ACC112 (cell line): ENCODE data around the gene TRIM68.

Experiments used
- H2AFZ ChIP-seq: fragments of 200-600 bp; sonication (generic); one replicate; pipeline ENCODE4 v1.6.0; 2017; ENCODE audit warnings: antibody characterized with exemption, low read length; ENCODE audit not compliant: unreplicated experiment
- H3K27ac ChIP-seq: fragments of 200-600 bp; sonication (generic); 2 replicates; pipeline ENCODE4 v1.5.1; 2014; ENCODE audit warnings: low read depth, mild to moderate bottlenecking, antibody characterized with exemption, low read length, moderate library complexity
- H3K27me3 ChIP-seq: fragments of 200-600 bp; sonication (generic); 2 replicates; pipeline ENCODE4 v1.6.1; 2014; ENCODE audit warnings: mild to moderate bottlenecking, antibody characterized with exemption, low read length, moderate library complexity, mixed read lengths; ENCODE audit not compliant: insufficient read depth
- H3K36me3 ChIP-seq: fragments of 200-600 bp; sonication (generic); 2 replicates; pipeline ENCODE4 v1.6.1; 2016; ENCODE audit warnings: mild to moderate bottlenecking, antibody characterized with exemption, low read length, moderate library complexity, mixed read lengths; ENCODE audit not compliant: insufficient read depth
- H3K4me1 ChIP-seq: fragments of 200-600 bp; sonication (generic); one replicate; pipeline ENCODE4 v1.6.1; 2016; ENCODE audit warnings: low read length, mixed read lengths; ENCODE audit not compliant: insufficient read depth, unreplicated experiment, control insufficient read depth
- H3K4me3 ChIP-seq: fragments of 200-600 bp; sonication (generic); 2 replicates; pipeline ENCODE4 v1.5.1; 2014; ENCODE audit warnings: mild to moderate bottlenecking, low read depth, low read length
- H3K79me2 ChIP-seq: fragments of 200-600 bp; sonication (generic); one replicate; pipeline ENCODE4 v1.6.0; 2016; ENCODE audit warnings: low read length; ENCODE audit not compliant: control insufficient read depth, unreplicated experiment, insufficient read depth

TRIM68 gene, protein sequence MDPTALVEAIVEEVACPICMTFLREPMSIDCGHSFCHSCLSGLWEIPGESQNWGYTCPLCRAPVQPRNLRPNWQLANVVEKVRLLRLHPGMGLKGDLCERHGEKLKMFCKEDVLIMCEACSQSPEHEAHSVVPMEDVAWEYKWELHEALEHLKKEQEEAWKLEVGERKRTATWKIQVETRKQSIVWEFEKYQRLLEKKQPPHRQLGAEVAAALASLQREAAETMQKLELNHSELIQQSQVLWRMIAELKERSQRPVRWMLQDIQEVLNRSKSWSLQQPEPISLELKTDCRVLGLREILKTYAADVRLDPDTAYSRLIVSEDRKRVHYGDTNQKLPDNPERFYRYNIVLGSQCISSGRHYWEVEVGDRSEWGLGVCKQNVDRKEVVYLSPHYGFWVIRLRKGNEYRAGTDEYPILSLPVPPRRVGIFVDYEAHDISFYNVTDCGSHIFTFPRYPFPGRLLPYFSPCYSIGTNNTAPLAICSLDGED

DNA sequence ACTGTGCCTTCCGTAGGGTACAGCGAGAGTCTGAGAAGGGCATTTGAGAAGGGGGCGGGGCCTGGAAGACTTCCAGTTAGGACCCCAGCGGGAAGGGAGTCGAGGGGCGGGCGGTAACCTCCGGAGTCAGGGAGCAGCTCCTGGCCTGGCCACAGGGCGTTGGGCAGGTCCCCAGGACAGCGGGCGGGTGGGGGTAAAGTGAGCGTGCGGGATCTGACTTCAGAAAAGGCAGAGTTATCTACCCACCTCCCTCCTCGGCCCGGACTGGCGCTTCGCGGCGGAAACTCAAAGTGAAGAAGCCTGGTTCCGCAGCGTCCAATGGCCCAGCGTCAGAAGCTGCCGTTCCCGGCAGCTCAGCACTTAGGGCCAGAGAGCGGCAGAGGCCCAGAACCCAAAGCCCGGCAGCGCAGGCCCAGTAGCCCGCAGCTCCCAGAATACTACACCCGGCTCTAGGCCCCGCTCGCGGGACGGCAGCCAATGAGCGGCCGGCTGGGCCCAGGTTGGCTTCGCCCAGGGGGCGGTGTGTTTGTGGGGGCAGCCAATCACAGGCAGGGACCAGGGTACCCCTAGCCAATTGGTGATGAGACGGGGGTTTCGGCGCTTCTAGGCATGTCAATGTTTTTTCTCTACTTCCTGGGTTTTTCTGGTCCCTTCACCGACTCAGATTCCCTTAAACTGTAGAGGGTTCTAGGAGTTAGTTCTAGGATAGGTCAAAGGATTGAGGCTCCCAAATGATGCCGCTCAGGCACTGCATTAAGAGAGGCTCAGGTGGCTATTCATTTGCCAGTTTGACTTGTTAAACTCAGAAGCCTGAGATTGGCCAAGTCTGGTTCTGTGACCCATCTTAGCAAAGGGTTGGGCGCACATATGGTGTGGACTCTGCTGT is at the start of gene TRIM68:
TSS of gene TRIM68 (minus strand) at position 451 of the 886 bp plus-strand sequence. CDS start 2,727 bp downstream, outside the sequence.
- Histone ChIP-seq H3K27ac (peak within 1 kb of the TSS; percentile 77), H3K79me2 (peaks cover 7% of the 10 kb centered on the region), H3K4me3 (peak within 1 kb of the TSS; percentile 91), H3K27me3 (no peaks in the 10 kb centered on the region), H2AFZ (peak within 1 kb of the TSS; percentile 99), H3K4me1 (peaks cover 15% of the 10 kb centered on the region), H3K36me3 (peaks cover 10% of the 10 kb centered on the region)

DNA sequence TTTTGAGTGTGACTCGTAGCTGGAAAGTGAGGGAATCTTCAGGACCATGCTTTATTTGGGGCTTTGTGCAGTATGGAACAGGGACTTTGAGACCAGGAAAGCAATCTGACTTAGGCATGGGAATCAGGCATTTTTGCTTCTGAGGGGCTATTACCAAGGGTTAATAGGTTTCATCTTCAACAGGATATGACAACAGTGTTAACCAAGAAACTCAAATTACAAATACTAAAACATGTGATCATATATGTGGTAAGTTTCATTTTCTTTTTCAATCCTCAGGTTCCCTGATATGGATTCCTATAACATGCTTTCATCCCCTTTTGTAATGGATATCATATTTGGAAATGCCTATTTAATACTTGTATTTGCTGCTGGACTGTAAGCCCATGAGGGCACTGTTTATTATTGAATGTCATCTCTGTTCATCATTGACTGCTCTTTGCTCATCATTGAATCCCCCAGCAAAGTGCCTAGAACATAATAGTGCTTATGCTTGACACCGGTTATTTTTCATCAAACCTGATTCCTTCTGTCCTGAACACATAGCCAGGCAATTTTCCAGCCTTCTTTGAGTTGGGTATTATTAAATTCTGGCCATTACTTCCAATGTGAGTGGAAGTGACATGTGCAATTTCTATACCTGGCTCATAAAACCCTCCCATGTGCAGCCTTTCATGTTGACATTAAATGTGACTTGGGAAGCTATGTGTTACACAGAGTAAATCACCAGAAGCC is 46.8 kb upstream of the TRIM68 start:
- peaks cover 6% of the 10 kb centered on the region for H3K27me3 ChIP-seq
- no peak overlapping the region for H3K27ac ChIP-seq
- H3K36me3 ChIP-seq: no peaks in the 10 kb centered on the region
- no peak overlapping the region for H2AFZ ChIP-seq
- H3K4me3 ChIP-seq: no peak overlapping the region
- H3K79me2 ChIP-seq: no peaks in the 10 kb centered on the region
- no peaks in the 10 kb centered on the region for H3K4me1 ChIP-seq

DNA sequence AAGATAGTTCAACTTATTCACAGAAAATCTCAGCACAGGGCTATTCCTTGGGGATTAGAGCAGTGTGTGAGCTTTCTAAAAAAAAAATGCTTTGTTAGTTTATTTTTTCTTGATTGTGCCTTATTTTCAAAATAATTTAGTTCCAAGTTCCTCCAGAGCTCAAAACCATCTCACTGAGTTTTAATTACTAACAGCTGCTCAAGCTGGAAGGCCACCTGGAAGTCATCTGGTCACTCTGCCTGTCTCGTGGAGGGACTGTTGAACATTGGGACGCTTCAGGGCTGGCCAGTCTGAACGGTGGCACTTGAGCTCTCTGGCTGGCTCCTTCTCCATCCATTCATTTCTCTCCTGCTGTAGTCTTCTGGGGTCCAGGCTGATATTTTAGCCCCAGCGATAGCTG is 39.7 kb upstream of the TRIM68 start:
- H3K27ac ChIP-seq: no peak overlapping the region
- H3K4me1 ChIP-seq: no peaks in the 10 kb centered on the region
- H3K79me2 ChIP-seq: no peaks in the 10 kb centered on the region
- H3K36me3 ChIP-seq: no peaks in the 10 kb centered on the region
- no peak overlapping the region for H2AFZ ChIP-seq
- no peak overlapping the region for H3K4me3 ChIP-seq
- H3K27me3 ChIP-seq: peaks cover 30% of the 10 kb centered on the region; the same call in 1 of the 2 replicates

DNA sequence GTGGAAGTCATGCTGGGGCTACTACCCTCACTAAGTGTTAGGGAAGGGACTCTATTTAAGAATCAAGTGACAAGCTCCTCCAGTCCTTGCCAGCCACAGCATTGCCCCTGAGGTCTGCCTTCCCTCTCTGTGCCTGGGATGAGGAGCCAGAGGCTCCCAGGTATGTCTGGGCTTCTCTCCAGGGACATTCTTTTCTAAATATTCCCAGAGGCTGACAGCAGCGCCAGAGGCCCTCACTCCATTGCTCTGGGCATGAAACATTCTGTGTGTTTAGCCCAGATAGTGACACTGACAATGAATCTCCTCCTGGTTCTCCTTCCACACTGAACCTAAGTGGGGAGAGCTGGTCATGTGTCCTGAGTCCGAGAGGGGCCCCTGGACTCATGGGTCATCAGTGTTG is 37.9 kb upstream of the TRIM68 start:
- Histone ChIP-seq H2AFZ (no peak overlapping the region), H3K79me2 (no peaks in the 10 kb centered on the region), H3K36me3 (no peaks in the 10 kb centered on the region), H3K4me1 (no peaks in the 10 kb centered on the region), H3K27me3 (peaks cover 30% of the 10 kb centered on the region; the same call in 1 of the 2 replicates), H3K4me3 (no peak overlapping the region), H3K27ac (no peak overlapping the region)

DNA sequence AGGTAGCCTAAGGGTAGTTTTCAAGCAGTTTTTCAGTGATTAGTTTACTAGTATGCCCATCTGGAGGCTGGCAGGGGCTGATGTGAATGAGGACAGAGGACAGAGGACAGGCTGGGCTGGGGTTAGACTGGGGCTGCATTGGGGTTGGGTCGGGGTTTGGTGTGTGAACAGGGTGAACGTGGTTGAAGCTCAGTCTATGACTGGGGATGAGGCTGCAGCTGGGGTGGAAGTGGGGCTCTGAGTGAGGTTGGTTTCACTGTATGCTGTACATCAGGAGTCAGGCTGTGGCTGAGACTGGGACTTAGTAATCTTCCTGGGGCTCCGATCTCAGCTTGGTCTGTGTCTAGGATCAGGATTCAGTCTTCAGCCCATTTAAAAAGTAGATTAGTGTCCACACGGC is 36.2 kb upstream of the TRIM68 start:
- no peak overlapping the region for H3K27ac ChIP-seq

DNA sequence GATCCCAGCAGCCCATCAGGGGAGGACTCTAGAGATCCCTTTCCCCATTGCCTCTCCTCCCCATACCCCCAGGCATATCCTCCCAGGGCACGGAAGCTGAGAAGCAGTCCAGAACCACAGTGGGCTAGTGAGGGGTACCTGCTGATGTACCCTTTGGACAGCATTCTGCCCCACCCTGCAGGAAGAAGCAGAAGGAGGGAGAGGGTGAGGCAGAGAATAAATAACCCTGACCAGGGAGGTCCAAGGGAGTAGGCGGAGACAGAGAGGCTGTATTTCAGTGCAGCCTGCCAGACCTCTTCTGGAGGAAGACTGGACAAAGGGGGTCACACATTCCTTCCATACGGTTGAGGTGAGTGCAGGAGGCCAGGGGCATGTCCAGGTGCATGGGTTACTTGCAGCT is 35.7 kb upstream of the TRIM68 start, which contains the start of gene OR51E1:
TSS of gene OR51E1 (plus strand) at position 301 of the 400 bp plus-strand sequence. CDS start 8,545 bp downstream, outside the sequence.
- Histone ChIP-seq H3K36me3 (no peaks in the 10 kb centered on the region), H3K79me2 (no peaks in the 10 kb centered on the region), H2AFZ (no peak within 1 kb of the TSS), H3K4me3 (no peak within 1 kb of the TSS), H3K27ac (no peak within 1 kb of the TSS), H3K4me1 (no peaks in the 10 kb centered on the region), H3K27me3 (peaks cover 25% of the 10 kb centered on the region; the same call in 1 of the 2 replicates)

More for the DNA sequence above, 36.2 kb upstream of the TRIM68 start:
- Histone ChIP-seq H2AFZ (no peak overlapping the region), H3K27me3 (peaks cover 25% of the 10 kb centered on the region; the same call in 1 of the 2 replicates), H3K36me3 (no peaks in the 10 kb centered on the region), H3K79me2 (no peaks in the 10 kb centered on the region), H3K4me1 (no peaks in the 10 kb centered on the region), H3K4me3 (no peak overlapping the region)

DNA sequence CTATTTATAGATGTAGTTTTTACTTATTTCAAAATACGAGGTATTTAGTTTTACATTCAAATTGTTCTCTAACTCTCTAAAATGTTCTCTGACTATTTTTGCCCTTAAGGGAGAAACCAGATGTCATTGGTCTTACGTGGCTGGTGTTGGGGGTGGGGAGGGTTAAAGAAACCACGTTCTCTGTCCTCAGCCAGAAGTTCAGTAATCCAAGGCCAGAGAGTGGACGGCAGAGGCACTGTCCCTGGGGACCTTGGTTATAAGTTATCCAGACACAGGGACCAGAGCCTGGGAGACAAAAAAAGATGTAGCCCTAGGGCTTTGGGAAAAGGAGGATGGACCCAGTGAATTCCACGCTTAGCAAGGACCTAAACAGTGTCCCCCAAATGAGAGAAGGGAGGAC is 35.0 kb upstream of the TRIM68 start:
- no peaks in the 10 kb centered on the region for H3K79me2 ChIP-seq
- H2AFZ ChIP-seq: no peak overlapping the region
- peaks cover 27% of the 10 kb centered on the region; the same call in 1 of the 2 replicates for H3K27me3 ChIP-seq
- H3K4me1 ChIP-seq: no peaks in the 10 kb centered on the region
- no peak overlapping the region for H3K4me3 ChIP-seq
- H3K36me3 ChIP-seq: no peaks in the 10 kb centered on the region
- H3K27ac ChIP-seq: no peak overlapping the region

DNA sequence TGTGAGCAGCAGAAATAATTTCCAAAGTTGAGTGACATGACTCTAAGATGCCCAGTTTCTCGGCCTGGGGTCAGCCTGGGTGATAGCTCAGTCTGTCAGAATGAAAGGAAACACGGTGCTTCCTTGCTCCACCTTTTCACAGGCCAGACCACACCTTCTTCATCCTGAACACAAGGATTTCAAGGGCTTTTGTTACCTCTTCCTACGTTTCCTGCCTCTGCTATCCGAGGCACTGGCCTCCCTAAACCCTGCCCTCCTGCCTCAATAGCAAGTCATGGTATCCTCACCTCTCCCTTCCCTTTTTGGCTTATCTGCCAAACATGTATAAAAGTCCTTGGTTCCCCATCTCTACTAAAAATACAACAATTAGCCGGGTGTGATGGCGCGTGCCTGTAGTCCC is 34.0 kb upstream of the TRIM68 start:
- Histone ChIP-seq H3K79me2 (no peaks in the 10 kb centered on the region), H3K36me3 (no peaks in the 10 kb centered on the region), H3K4me1 (no peaks in the 10 kb centered on the region), H3K27ac (no peak overlapping the region), H2AFZ (no peak overlapping the region), H3K27me3 (peaks cover 33% of the 10 kb centered on the region), H3K4me3 (no peak overlapping the region)

DNA sequence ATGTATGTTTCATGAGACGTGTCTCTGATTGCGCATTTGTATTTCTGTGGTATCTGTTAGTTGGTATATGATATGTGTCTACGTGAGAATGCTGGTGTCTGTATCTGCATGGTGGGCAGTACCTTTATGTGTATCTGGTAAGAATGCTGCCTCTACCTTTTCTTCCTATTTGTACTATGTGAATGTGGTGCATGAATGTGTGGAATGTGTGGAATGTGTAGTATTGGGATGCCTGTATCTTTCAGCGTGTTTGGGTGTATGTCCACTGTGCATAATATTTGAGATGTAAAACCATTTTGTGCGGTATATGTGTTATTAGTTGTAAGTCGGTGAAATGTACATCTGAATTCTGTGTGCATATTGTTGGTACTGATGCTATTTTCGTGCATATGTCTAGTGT is 33.5 kb upstream of the TRIM68 start:
- no peak overlapping the region for H2AFZ ChIP-seq
- peaks cover 34% of the 10 kb centered on the region for H3K27me3 ChIP-seq
- H3K36me3 ChIP-seq: no peaks in the 10 kb centered on the region
- H3K4me1 ChIP-seq: no peaks in the 10 kb centered on the region
- no peaks in the 10 kb centered on the region for H3K79me2 ChIP-seq
- H3K4me3 ChIP-seq: no peak overlapping the region
- no peak overlapping the region for H3K27ac ChIP-seq

DNA sequence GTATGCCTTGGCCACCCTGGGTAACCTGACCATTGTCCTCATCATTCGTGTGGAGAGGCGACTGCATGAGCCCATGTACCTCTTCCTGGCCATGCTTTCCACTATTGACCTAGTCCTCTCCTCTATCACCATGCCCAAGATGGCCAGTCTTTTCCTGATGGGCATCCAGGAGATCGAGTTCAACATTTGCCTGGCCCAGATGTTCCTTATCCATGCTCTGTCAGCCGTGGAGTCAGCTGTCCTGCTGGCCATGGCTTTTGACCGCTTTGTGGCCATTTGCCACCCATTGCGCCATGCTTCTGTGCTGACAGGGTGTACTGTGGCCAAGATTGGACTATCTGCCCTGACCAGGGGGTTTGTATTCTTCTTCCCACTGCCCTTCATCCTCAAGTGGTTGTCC is 31.9 kb upstream of the TRIM68 start:
- Histone ChIP-seq H3K4me1 (no peaks in the 10 kb centered on the region), H2AFZ (no peak overlapping the region), H3K4me3 (no peak overlapping the region), H3K79me2 (no peaks in the 10 kb centered on the region), H3K27me3 (peaks cover 42% of the 10 kb centered on the region), H3K27ac (no peak overlapping the region), H3K36me3 (no peaks in the 10 kb centered on the region)
